NCI-H187 (cell line): ENCODE results near the gene DIPK1A.

Experiments
- DNase-seq, 2 experiments: peaks; one replicate each; lab custom pipeline; 2025; lab: John Stamatoyannopoulos, UW

The DIPK1A gene

DNA sequence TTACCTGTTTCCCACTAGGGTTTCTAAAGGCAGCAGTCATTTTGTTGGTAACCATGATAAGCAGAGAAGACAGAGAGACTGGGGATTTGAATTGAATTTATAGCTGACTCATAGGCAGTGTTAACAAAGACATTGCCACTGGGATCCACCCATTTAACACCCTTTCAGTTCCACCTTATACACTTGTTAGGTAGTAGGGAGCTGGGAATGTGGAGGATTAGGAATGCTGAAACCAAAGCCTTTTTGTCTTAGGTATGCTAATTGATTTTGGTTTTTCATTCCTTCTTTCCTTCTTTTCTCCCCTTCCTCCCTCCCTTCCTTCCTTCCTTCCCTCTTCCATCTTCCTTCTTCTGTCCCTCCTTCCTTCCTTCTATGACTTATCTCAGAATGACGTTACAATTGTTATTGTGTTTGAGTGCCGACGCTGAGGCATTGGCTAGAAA lies 168.9 kb downstream of the DIPK1A start:
- no peak for DNase-seq
